Mesenchymal stem cell (in vitro differentiated cells and primary cell): ENCODE data around the gene C22orf23.
A peak's percentile ranks its signal among the peaks of the same experiment; 100 is the strongest.

Experiments
- DNase-seq: peaks from one replicate; pipeline ENCODE4 v3.0.0-alpha.2; 2013
- H2AFZ ChIP-seq: one replicate; pipeline ENCODE4 v1.6.1; 2013; ENCODE audit warnings: low read depth, mild to moderate bottlenecking, control low read depth, inconsistent platforms, low read length, moderate library complexity
- H2AK5ac ChIP-seq: 2 replicates; pipeline ENCODE4 v1.6.1; 2013; ENCODE audit warnings: low read length, moderate library complexity, mild to moderate bottlenecking, inconsistent platforms; ENCODE audit not compliant: severe bottlenecking
- H2BK120ac ChIP-seq: one replicate; pipeline ENCODE4 v1.6.1; 2013; ENCODE audit warnings: low read depth, mild to moderate bottlenecking, inconsistent platforms, low read length, moderate library complexity
- H2BK12ac ChIP-seq, 2 experiments: one replicate each; pipeline ENCODE4 v1.6.1; 2013; ENCODE audit warnings: inconsistent platforms in 2 of 2, low read length in 2 of 2, mild to moderate bottlenecking in 2 of 2, moderate library complexity in 2 of 2, control low read depth in 1 of 2
- H2BK15ac ChIP-seq: one replicate; pipeline ENCODE4 v1.6.1; 2013; ENCODE audit warnings: mild to moderate bottlenecking, low read depth, inconsistent platforms; ENCODE audit not compliant: poor library complexity, severe bottlenecking
- H2BK5ac ChIP-seq: 2 replicates; pipeline ENCODE4 v1.6.1; 2013; ENCODE audit warnings: low read depth, mild to moderate bottlenecking, low read length, control low read depth, inconsistent platforms; ENCODE audit not compliant: poor library complexity, severe bottlenecking
- H3K14ac ChIP-seq, 2 experiments: one replicate each; pipeline ENCODE4 v1.6.1; 2013; ENCODE audit warnings: inconsistent platforms in 2 of 2, low read length in 2 of 2, control low read depth in 1 of 2, mild to moderate bottlenecking in 1 of 2, moderate library complexity in 1 of 2
- H3K18ac ChIP-seq, 2 experiments: one replicate each; pipeline ENCODE4 v1.6.1; 2013; ENCODE audit warnings: inconsistent platforms in 2 of 2, low read length in 2 of 2, control low read depth in 1 of 2, low read depth in 1 of 2, mild to moderate bottlenecking in 1 of 2
- H3K23ac ChIP-seq, 2 experiments: one replicate each; pipeline ENCODE4 v1.6.1; 2013; ENCODE audit warnings: inconsistent platforms in 2 of 2, low read length in 2 of 2, mild to moderate bottlenecking in 2 of 2, moderate library complexity in 2 of 2, control low read depth in 1 of 2
- H3K27ac ChIP-seq: 2 replicates; pipeline ENCODE4 v1.5.1; 2013; ENCODE audit warnings: mild to moderate bottlenecking, moderate library complexity, low read length, control low read depth, inconsistent platforms; ENCODE audit not compliant: poor library complexity, severe bottlenecking
- H3K27me3 ChIP-seq, 2 experiments: 2 replicates each; pipeline versions ENCODE4 v1.6.1 to v1.7.0; 2013; ENCODE audit warnings: low read length in 2 of 2, mild to moderate bottlenecking in 2 of 2, moderate library complexity in 2 of 2, control low read depth in 1 of 2, inconsistent platforms in 1 of 2; ENCODE audit not compliant: control insufficient read depth in 1 of 2, insufficient read depth in 1 of 2
- H3K36me3 ChIP-seq, 2 experiments: 2 replicates each; pipeline versions ENCODE4 v1.6.1 to v1.7.0; 2013; ENCODE audit warnings: low read length in 2 of 2, control low read depth in 1 of 2, inconsistent platforms in 1 of 2, low read depth in 1 of 2, mild to moderate bottlenecking in 1 of 2; ENCODE audit not compliant: insufficient read depth in 2 of 2, control insufficient read depth in 1 of 2
- H3K4ac ChIP-seq, 2 experiments: one replicate each; pipeline ENCODE4 v1.6.1; 2013; ENCODE audit warnings: inconsistent platforms in 2 of 2, low read length in 2 of 2, mild to moderate bottlenecking in 2 of 2, moderate library complexity in 2 of 2, control low read depth in 1 of 2, low read depth in 1 of 2
- H3K4me1 ChIP-seq: 2 replicates; pipeline ENCODE4 v1.6.1; 2013; ENCODE audit warnings: low read depth, low read length, control low read depth; ENCODE audit not compliant: control insufficient read depth, insufficient read depth
- H3K4me2 ChIP-seq: 2 replicates; pipeline ENCODE4 v1.6.1; 2013; ENCODE audit warnings: low read length, mild to moderate bottlenecking, inconsistent platforms; ENCODE audit not compliant: poor library complexity, severe bottlenecking
- H3K4me3 ChIP-seq, 2 experiments: 2 replicates each; pipeline versions ENCODE4 v1.5.1 to v1.7.0; 2013; ENCODE audit warnings: low read length in 2 of 2, mild to moderate bottlenecking in 2 of 2, control low read depth in 1 of 2, low read depth in 1 of 2; ENCODE audit not compliant: insufficient read depth in 1 of 2
- H3K79me1 ChIP-seq: replicated peaks from 2 replicates; pipeline ENCODE4 v1.6.1; 2013; ENCODE audit warnings: mild to moderate bottlenecking, control low read depth, low read length, inconsistent platforms; ENCODE audit not compliant: poor library complexity, severe bottlenecking
- H3K9ac ChIP-seq: 2 replicates; pipeline ENCODE4 v1.7.0; 2013; ENCODE audit warnings: mild to moderate bottlenecking, low read length, moderate library complexity
- H3K9me3 ChIP-seq: 2 replicates; pipeline ENCODE4 v1.7.0; 2013; ENCODE audit warnings: mild to moderate bottlenecking, low read length; ENCODE audit not compliant: control insufficient read depth
- H4K8ac ChIP-seq: one replicate; pipeline ENCODE4 v1.6.1; 2013; ENCODE audit warnings: inconsistent platforms, mild to moderate bottlenecking, low read length, moderate library complexity
- H4K91ac ChIP-seq: one replicate; pipeline ENCODE4 v1.6.1; 2013; ENCODE audit warnings: mild to moderate bottlenecking, low read length, inconsistent platforms
- WGBS: methylation state at CpG from one replicate; pipeline ENCODE4 v1.1.7; 2013; ENCODE audit warnings: mixed read lengths; 5-methylcytosine and 5-hydroxymethylcytosine counted together

Gene C22orf23

GRCh38 chr22:37898441-37899181 lies 54.8 kb downstream of the C22orf23 start:
- H3K36me3 ChIP-seq: no peaks in the 10 kb centered on the region
- peak overlapping the region; percentile 35 for H4K8ac ChIP-seq
- H3K79me1 ChIP-seq: no peaks in the 10 kb centered on the region
- H2AFZ ChIP-seq: peak overlapping the region; percentile 58
- H3K14ac ChIP-seq: peak overlapping the region in 1 of 2 experiments; percentile 73
- H3K4me2 ChIP-seq: no peak overlapping the region
- peak overlapping the region in 1 of 2 experiments; percentile 87 for H3K23ac ChIP-seq
- no peak overlapping the region for H2BK5ac ChIP-seq
- WGBS: 78% methylated on average over 9 of the region's 9 CpGs
- no peak for DNase-seq
- no peaks in the 10 kb centered on the region for H3K27me3 ChIP-seq
- H3K4ac ChIP-seq: peak overlapping the region; percentile 64 to 68
- H3K9me3 ChIP-seq: no peaks in the 10 kb centered on the region
- H2BK12ac ChIP-seq: peak overlapping the region; percentile 29 to 38
- H3K27ac ChIP-seq: peak overlapping the region; percentile 41
- peak overlapping the region; percentile 30 to 86 for H3K18ac ChIP-seq
- no peak overlapping the region for H3K4me3 ChIP-seq
- peak overlapping the region; percentile 96 for H2AK5ac ChIP-seq
- H2BK120ac ChIP-seq: no peak overlapping the region
- peak overlapping the region; percentile 23 for H4K91ac ChIP-seq
- peak overlapping the region; percentile 12 for H3K9ac ChIP-seq
- H3K4me1 ChIP-seq: peaks cover 23% of the 10 kb centered on the region
- no peak overlapping the region for H2BK15ac ChIP-seq

GRCh38 chr22:37897807-37898206 lies 55.6 kb downstream of the C22orf23 start:
- Histone ChIP-seq H2BK12ac (peak overlapping the region in 1 of 2 experiments; percentile 4), H3K9me3 (no peaks in the 10 kb centered on the region), H2BK120ac (no peak overlapping the region), H3K4me1 (peaks cover 28% of the 10 kb centered on the region), H2AFZ (no peak overlapping the region), H2BK15ac (no peak overlapping the region), H3K9ac (no peak overlapping the region), H3K23ac (no peak overlapping the region), H4K8ac (no peak overlapping the region), H3K4ac (no peak overlapping the region), H3K27me3 (no peaks in the 10 kb centered on the region), H3K14ac (no peak overlapping the region), H3K79me1 (no peaks in the 10 kb centered on the region), H3K36me3 (peaks cover 0 to 3% of the 10 kb centered on the region in 2 experiments), H3K4me2 (no peak overlapping the region), H3K18ac (peak overlapping the region in 1 of 2 experiments; percentile 1), H2AK5ac (peak overlapping the region; percentile 96), H4K91ac (no peak overlapping the region), H3K27ac (no peak overlapping the region), H3K4me3 (no peak overlapping the region), H2BK5ac (no peak overlapping the region)
- DNase-seq: no peak
- WGBS: no CpG with 5 or more reads among the region's 2 CpGs

GRCh38 chr22:37896939-37897338 lies 56.5 kb downstream of the C22orf23 start:
- no peak overlapping the region for H4K91ac ChIP-seq
- no peak overlapping the region for H3K4me3 ChIP-seq
- H3K36me3 ChIP-seq: peaks cover 2 to 11% of the 10 kb centered on the region in 2 experiments
- peak overlapping the region; percentile 48 for H4K8ac ChIP-seq
- H3K27ac ChIP-seq: peak overlapping the region; percentile 6
- H2AK5ac ChIP-seq: no peak overlapping the region
- no peak overlapping the region for H3K23ac ChIP-seq
- H3K4ac ChIP-seq: no peak overlapping the region
- H2BK120ac ChIP-seq: no peak overlapping the region
- H2BK5ac ChIP-seq: no peak overlapping the region
- no peaks in the 10 kb centered on the region for H3K9me3 ChIP-seq
- no peaks in the 10 kb centered on the region for H3K79me1 ChIP-seq
- no peaks in the 10 kb centered on the region for H3K27me3 ChIP-seq
- H3K14ac ChIP-seq: no peak overlapping the region
- H3K4me2 ChIP-seq: no peak overlapping the region
- no peak overlapping the region for H2AFZ ChIP-seq
- 89% methylated on average over 3 of the region's 3 CpGs for WGBS
- no peak overlapping the region for H2BK15ac ChIP-seq
- peak overlapping the region; percentile 68 for H3K9ac ChIP-seq
- no peak for DNase-seq
- H2BK12ac ChIP-seq: peak overlapping the region in 1 of 2 experiments; percentile 34
- peaks cover 30% of the 10 kb centered on the region for H3K4me1 ChIP-seq
- no peak overlapping the region for H3K18ac ChIP-seq

- Histone ChIP-seq H2BK5ac (no peak overlapping the region), H3K18ac (peak overlapping the region; percentile 2 to 61), H3K9me3 (no peaks in the 10 kb centered on the region), H2BK120ac (no peak overlapping the region), H2BK12ac (no peak overlapping the region), H4K8ac (peak overlapping the region; percentile 29), H3K4me2 (no peak overlapping the region), H3K79me1 (peaks cover 2% of the 10 kb centered on the region), H2AK5ac (peak overlapping the region; percentile 81), H3K14ac (no peak overlapping the region), H3K4me3 (peak overlapping the region in 1 of 2 experiments; percentile 21), H3K4ac (no peak overlapping the region), H3K27ac (peak overlapping the region; percentile 14), H3K23ac (no peak overlapping the region), H3K36me3 (peaks cover 10 to 16% of the 10 kb centered on the region in 2 experiments), H3K9ac (peak overlapping the region; percentile 68), H4K91ac (peak overlapping the region; percentile 30), H2BK15ac (peak overlapping the region; percentile 6), H3K27me3 (no peaks in the 10 kb centered on the region), H3K4me1 (peaks cover 30% of the 10 kb centered on the region), H2AFZ (no peak overlapping the region)
- peak; percentile 63 for DNase-seq
- WGBS: 49% methylated on average over 2 of the region's 5 CpGs
Observed at GRCh38 chr22:37896181-37896592, 57.2 kb downstream of the C22orf23 start.
